OCI-LY7 (cell line): ENCODE data around the gene CACNG3. TPM values are rescaled to one million over a fixed set of nuclear protein-coding genes. Genes with fewer than 3 reads are reported as not detected.

Source experiments
- small RNA-seq: library from RNA; depleted of rRNA; stranded (forward); fragments of <200 nt; gene quantifications from one replicate; pipeline ENCODE3, GENCODE V24; 2014
- total RNA-seq, 2 experiments: library from RNA; depleted of rRNA in 1 of 2; stranded (reverse); fragments of >200 nt in 1 of 2; shearing (Covaris generic) in 1 of 2; gene quantifications; 2 replicates each; pipeline ENCODE4 v1.2.3, GENCODE V29; 2014 to 2022

CACNG3 gene
- total RNA-seq, 2 experiments from 2014 or later: 0.06 TPM; not detected in 1

Small RNA genes within 50 kb of the gene (small RNA-seq; reads per million reads assigned to genes)
- gene RF00408: not detected
- gene RNU7-24P: not detected
